ENCODE results near the gene MAGOHB. TPM values are rescaled to one million over a fixed set of nuclear protein-coding genes. Genes with fewer than 3 reads are reported as not detected.

The MAGOHB gene
- total and polyA plus RNA-seq, 2 of the 4 experiments (the other 2 are of a cell fraction) = 6.3 to 20.3 TPM

- Histone ChIP-seq H3K9me1 (ENCODE audit: insufficient read depth, low read length) (peaks cover 7% of the 10 kb centered on the region; the same call in 1 of the 2 replicates), H3K4me1 (ENCODE audit: control insufficient read depth, insufficient read depth, low read length) (peaks cover 6% of the 10 kb centered on the region; the same call in 1 of the 2 replicates), H3K14ac (replicated peaks; ENCODE audit: low read depth, low read length) (peak overlapping the region; percentile 27), H2AK5ac (ENCODE audit: low read depth, low read length) (no peak overlapping the region), H2BK15ac (ENCODE audit: low read depth, low read length) (0 out of 3 replicates have a peak overlapping the region, but pooled peaks have one; percentile 53), H4K8ac (ENCODE audit: low read depth in 2 of 2, low read length in 2 of 2) (peak overlapping the region in 1 of 2 experiments; percentile 76; a peak in 2 of 4 replicates), H3K27me3 (ENCODE audit: control insufficient read depth, insufficient read depth, low read length) (no peaks in the 10 kb centered on the region), H4K91ac (ENCODE audit: insufficient read depth, low read depth, low read length) (no peak overlapping the region), H3K23ac (ENCODE audit: low read depth, low read length) (no peak overlapping the region), H3K9me3 (ENCODE audit: control insufficient read depth, insufficient read depth, low read length) (peaks cover 12% of the 10 kb centered on the region; the same call in 1 of the 2 replicates), H3K36me3 (ENCODE audit: control insufficient read depth, insufficient read depth, low read length) (no peaks in the 10 kb centered on the region), H2AFZ (replicated peaks; ENCODE audit: low read length, poor library complexity) (peak overlapping the region; percentile 77), H3K4me2 (ENCODE audit: low read depth, low read length) (no peak overlapping the region; the same call in 1 of the 2 replicates), H3K4ac (ENCODE audit: low read depth, low read length) (peak overlapping the region; percentile 30), H3K56ac (ENCODE audit: extremely low read depth, insufficient read depth, low read length) (no peak overlapping the region), H4K20me1 (ENCODE audit: insufficient read depth, low read length) (no peaks in the 10 kb centered on the region), H3K4me3 (ENCODE audit: insufficient read depth, low read depth, low read length) (no peak overlapping the region), H2AK9ac (replicated peaks; ENCODE audit: low read depth, low read length, poor library complexity) (no peak overlapping the region), H2BK120ac (ENCODE audit: low read depth, low read length) (peak overlapping the region; percentile 61; the same call in 1 of the 2 replicates), H3K9ac (ENCODE audit: low read depth, low read length) (no peak overlapping the region), H3K27ac (ENCODE audit: insufficient read depth, low read length) (no peak overlapping the region), H3K79me1 (ENCODE audit: low read depth in 1 of 2, low read length in 2 of 2) (no peaks in the 10 kb centered on the region), H2BK5ac (ENCODE audit: low read depth, low read length, poor library complexity, severe bottlenecking) (peak overlapping the region; percentile 66), H2BK20ac (ENCODE audit: low read depth, low read length) (peak overlapping the region; percentile 18), H3K18ac (ENCODE audit: low read depth, low read length) (peak overlapping the region; percentile 42; the same call in 1 of the 2 replicates), H4K5ac (ENCODE audit: low read depth, low read length) (peak overlapping the region; percentile 27; the same call in 1 of the 2 replicates)
- no CpG with 5 or more reads among the region's 6 CpGs for WGBS, 2 experiments (ENCODE audit: extremely low coverage in 2 of 2, insufficient read length in 1 of 2)
- intact Hi-C loops (cut with micrococcal nuclease) = no loop called here
- ChIA-PET POLR2A (ENCODE audit: unreplicated experiment) (no interaction called here), CTCF (interaction anchor here (0.6 kb wide), 1 partner anchor 26 kb away, joined by 3 read pairs; no protein-coding TSS in a partner anchor)
- DNase-seq = peak; percentile 73
- in situ Hi-C loops (cut with MboI; ENCODE audit: low sequenced_read_pairs) = no loop called here
- dilution Hi-C loops (cut with HindIII; ENCODE audit: low sequenced_read_pairs, unreplicated experiment) = no loop called here
- peak; percentile 64 for ATAC-seq (ENCODE audit: low read depth)
- no TSS peak for BruUV-seq (replicated peaks)
- peak; percentile 75 for TF ChIP-seq USF2 (IDR thresholded peaks at IDR 0.05; ENCODE audit: low read depth, low read length)
- no peak for TF ChIP-seq POLR2A (IDR thresholded peaks at IDR 0.05; ENCODE audit: low read depth, low read length)
- TF ChIP-seq RAD21 (IDR thresholded peaks at IDR 0.05; ENCODE audit: low read length) = no peak
- TF ChIP-seq ELK1 (IDR thresholded peaks at IDR 0.05; ENCODE audit: borderline replicate concordance, low read depth, low read length) = no peak
- TF ChIP-seq BHLHE40 (IDR thresholded peaks at IDR 0.05; ENCODE audit: low read depth, low read length) = peak; percentile 64; the same call in 1 of the 2 replicates
- TF ChIP-seq CTCF (conservative IDR thresholded peaks at IDR 0.05; ENCODE audit: low read depth, low read length) = no peak
- TF ChIP-seq RFX5 (IDR thresholded peaks at IDR 0.05; ENCODE audit: low read depth, low read length) = no peak
- TF ChIP-seq CHD1 (IDR thresholded peaks at IDR 0.05; ENCODE audit: low read depth, low read length) = no peak
Observed at GRCh38 chr12:10641735-10642500, 28.5 kb upstream of the MAGOHB start.
